HG03060 (cell line): ENCODE data around the gene TRIM7.
"Not testable (repeated sequence)": the region's sequence is repeated elsewhere in the genome, so short reads cannot be mapped to it uniquely, and the experiment has no call there.

ENCODE experiments used
- ATAC-seq: cut with Tn5 transposase; IDR thresholded peaks from one replicate; pipeline ENCODE4 v1.9.1; 2021; ENCODE audit warnings: low read depth, moderate number of reproducible peaks; ENCODE audit not compliant: unreplicated experiment

TRIM7 gene

DNA sequence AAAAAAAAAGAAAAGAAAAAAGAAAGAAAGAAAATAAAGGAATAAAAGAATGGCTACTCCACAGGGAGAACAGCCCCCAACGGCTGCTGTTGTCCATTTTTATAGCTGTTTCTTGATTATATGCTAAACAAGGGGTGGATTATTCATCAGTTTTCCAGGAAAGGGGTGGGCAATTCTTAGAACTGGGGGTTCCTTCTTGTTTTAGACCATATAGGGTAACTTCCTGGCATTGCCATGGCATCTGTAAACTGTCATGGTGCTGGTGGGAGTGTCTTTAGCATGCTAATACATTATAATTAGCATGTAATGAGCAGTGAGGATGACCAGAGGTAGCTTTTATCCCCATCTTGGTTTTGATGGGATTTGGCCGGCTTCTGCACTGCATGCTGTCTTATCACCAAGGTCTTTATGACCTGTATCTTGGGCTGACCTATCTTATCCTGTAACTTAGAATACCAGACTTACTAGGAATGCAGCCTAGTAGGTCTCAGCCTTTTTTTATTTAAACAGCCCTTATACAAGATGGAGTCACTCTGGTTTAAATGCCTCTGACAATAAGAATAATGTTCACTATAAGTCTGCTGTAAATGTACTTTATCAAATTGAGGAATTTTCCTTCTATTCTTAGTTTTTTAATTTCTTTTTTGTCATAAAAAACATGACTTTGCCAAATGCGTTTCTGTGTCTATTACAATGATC lies 28.6 kb downstream of the TRIM7 start:
- ATAC-seq, result no peak

- no peak for ATAC-seq
These were observed 31.3 kb downstream of the TRIM7 start for GRCh38 chr5:181173420-181174342.

DNA sequence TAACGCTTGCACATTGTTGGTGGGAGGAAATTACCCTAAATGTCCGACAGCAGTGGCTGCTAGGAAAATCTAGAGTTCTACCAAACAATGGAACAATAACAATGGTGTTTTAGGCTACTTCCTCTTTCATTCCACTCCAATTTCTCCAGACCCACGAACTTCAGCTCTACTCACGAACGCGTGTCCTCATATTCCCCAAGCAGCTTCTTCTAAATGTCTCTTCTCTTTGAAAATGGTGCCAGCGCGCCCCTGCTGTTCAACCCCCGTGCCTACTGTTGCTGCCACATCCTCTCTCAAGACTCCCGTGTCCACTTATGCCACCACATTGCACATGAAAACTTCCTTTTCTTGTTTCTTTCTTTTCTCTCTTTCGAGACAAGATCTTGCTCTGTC lies 32.0 kb downstream of the TRIM7 start:
- no peak for ATAC-seq

GRCh38 chr5:181171782-181172181 lies 33.2 kb downstream of the TRIM7 start:
- ATAC-seq, result no peak

DNA sequence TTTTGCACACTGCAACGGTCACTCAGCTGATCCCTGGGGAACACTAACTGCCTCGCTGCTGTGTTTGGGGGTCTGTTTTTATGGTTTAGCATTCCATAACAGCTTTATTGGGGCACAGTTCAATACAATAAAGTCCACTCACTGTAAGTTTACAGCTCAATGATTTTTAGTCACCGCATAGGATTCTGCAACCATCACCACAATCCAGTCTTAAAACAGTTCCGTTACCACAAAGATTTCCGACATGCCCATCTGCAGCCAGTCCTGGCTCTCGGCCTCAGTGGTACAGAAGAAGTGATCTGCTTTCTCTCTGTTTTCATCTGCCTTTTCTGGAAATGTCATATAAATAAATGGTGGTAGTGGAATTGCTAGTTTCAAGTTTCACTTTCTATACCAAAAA lies 34.0 kb downstream of the TRIM7 start:
- ATAC-seq, result no peak

DNA sequence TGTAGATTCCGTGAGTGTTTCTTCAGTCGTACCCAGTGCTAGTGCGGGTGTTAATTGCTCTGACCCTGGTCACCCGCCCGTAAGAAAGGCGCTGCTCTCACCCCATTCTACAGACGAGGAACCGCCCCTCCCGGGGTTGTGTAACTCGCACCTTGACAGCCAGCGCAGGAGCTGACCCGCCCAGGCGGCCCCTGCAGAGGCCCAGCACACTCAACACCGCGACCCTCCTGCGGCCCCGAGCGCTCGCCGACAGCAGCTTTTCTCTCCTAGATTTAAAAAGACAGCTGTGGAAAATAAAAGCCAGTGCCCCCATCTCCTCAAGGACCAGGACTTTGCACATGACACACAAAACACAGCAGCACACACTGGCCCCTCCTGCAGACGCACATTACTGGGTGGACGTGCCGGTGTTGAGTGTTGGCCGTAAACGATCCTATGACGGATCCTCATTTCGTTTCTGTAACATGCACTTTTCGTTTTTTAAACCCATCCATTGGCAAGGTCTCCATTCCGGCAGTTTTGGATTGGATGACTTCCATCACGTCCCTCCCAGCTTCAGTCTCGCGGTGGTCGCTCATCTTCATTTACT lies 34.7 kb downstream of the TRIM7 start:
- no peak for ATAC-seq

GRCh38 chr5:181169459-181170236 lies 35.3 kb downstream of the TRIM7 start:
- not testable (repeated sequence) for ATAC-seq

DNA sequence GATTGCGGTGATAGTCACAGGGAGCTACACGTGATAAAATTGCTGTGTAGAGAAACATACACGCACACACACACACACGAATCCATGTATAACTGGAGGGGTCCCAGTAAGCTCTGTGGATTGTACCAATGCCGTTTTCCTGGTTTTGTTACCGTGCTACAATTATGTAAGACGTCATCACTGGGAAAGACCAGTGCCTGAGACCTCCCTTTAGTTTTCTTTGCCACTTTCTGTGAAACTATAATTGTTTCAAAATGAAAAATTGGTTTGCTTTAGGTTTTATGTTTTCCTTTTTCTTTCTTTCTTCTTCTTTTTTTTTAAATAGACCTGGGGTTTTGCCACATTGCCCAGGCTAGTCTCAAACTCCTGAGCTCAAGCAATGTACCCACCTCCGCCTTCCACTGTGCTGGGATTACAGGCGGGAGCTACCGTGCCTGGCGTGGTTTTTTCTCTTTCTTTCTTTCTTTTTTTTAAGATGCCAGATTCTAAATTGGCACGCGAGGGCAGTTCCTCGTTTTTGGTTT lies 36.3 kb downstream of the TRIM7 start:
- no peak for ATAC-seq

DNA sequence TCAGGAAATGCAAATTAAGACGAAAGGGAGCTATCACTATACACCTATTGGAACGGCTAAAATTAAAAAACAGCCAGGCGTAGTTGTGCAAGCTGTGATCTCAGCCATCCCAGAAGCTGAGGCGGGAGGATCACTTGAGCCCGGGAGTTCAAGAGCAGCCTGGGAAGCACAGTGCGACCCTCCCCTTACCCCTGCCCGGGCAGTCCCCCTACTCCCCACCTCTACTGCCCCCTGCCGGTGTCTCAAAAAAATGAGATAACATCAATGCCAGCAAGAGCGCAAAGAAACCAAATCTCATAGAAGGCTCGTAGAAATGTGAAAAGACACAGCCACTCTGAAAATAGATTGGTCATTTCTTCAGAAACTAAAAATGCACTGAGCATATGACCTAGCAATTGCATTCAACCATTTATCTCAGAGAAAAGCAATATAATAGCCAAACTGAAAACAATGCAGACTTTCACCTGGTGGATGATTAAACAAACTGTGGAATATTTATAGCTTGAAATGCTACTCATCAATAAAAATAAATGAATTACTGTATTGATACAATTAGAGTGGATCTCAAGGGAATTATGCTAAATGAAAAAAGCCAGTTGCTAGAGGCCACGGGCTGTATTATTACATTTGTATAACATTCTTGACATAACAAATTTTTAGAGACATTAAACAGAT lies 37.0 kb downstream of the TRIM7 start:
- no peak for ATAC-seq

- ATAC-seq, result no peak
These were observed 37.9 kb downstream of the TRIM7 start for GRCh38 chr5:181166812-181167733.

DNA sequence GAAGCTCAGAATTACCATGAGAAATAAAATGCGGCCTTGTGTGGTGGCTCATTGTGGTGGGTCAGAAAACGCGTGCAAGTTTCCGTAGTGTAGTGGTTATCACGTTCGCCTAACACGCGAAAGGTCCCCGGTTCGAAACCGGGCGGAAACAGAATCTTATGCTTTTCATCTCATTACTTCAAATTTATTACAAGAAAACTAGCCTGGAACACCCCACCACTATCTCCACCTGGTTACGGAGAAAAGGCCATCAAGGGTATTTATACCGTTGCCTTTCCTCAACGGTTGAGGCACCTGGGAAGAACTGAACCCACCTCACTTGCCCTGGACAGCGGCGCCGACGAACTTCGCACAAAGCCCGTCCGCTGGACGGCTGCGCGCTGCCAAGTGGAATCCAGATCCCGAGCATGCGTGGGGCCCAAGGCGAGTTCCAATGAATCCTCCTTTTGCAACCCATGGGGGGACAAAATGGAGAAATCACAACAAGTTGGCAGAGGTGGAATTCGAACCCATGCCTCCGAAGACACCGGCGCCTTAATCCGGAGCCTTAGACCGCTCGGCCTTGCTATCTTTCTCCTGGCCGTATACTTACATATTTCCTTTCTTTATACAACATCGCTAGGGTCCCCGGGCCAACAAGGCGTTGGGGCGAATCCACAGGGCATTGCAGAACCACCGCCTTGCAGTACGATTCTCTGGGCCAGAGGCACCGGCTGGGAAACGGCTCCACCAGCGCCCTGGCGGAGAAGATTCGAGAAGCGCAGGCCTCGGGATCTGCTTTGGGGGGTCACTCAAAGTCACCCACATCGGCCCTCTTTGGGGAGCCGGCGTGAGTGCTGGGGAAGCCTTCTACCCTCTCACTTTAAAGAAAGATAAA lies 40.7 kb downstream of the TRIM7 start:
- ATAC-seq, result no peak

- no peak for ATAC-seq
These were observed 41.4 kb downstream of the TRIM7 start for GRCh38 chr5:181163487-181164075.

- no peak for ATAC-seq
These were observed 43.3 kb downstream of the TRIM7 start for GRCh38 chr5:181161534-181162175.

- not testable (repeated sequence) for ATAC-seq
These were observed 44.1 kb downstream of the TRIM7 start for GRCh38 chr5:181160755-181161533.

DNA sequence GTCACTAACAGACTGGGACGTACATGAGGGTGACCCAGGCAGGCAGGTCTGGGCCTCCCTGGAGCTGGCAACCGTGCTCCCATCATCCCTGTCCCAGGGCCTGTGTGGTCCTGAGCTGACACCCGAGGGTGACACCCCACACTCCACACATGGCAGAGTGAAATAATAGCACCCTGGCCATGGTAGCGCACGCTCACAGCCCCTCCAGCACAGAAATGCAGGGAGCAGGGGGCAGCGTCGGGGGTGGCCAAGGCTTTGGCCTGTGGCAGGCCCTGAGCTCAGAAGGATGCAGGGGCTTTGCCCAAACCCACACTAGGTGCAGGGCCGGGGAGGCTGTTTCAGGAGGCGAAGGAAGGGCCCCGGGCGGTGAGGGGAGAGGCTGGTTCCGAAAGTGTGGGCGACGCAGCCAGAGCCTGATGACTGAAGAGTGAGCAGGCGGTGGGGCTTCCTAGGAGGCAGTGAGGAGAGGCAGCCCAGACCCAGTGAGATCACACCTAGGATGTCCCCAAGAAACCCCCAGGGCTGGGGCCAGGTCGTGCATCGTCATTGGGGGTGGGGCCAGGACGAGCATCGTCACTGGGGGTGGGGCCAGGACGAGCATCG lies 44.7 kb downstream of the TRIM7 start:
- no peak for ATAC-seq
